Stomach smooth muscle (tissue), 2 donors: Measurements from ENCODE around the gene SENP3.

Experiments used
- H3K27ac ChIP-seq: one replicate; pipeline ENCODE4 v1.7.0; 2013; ENCODE audit warnings: mild to moderate bottlenecking, low read length, inconsistent platforms
- H3K27me3 ChIP-seq, 2 donors: one replicate each; pipeline ENCODE4 v1.7.0; 2013; ENCODE audit warnings: low read length in 2 of 2; ENCODE audit not compliant: insufficient read depth in 2 of 2, control insufficient read depth in 1 of 2
- H3K36me3 ChIP-seq, 2 donors: one replicate each; pipeline ENCODE4 v1.7.0; 2013; ENCODE audit warnings: low read length in 2 of 2; ENCODE audit not compliant: control insufficient read depth in 2 of 2, insufficient read depth in 2 of 2
- H3K4me1 ChIP-seq: one replicate; pipeline ENCODE4 v1.7.0; 2013; ENCODE audit warnings: low read length; ENCODE audit not compliant: control insufficient read depth, insufficient read depth
- H3K4me3 ChIP-seq, 2 donors: one replicate each; pipeline ENCODE4 v1.7.0; 2013; ENCODE audit warnings: low read length in 2 of 2
- H3K9ac ChIP-seq, 2 donors: one replicate each; pipeline ENCODE4 v1.7.0; 2013; ENCODE audit warnings: low read length in 2 of 2, mild to moderate bottlenecking in 1 of 2
- H3K9me3 ChIP-seq, 2 donors: one replicate each; pipeline ENCODE4 v1.7.0; 2013; ENCODE audit warnings: low read length in 2 of 2; ENCODE audit not compliant: control insufficient read depth in 2 of 2
- donor health status: healthy.
- donor health status: Pancreatic carcinoma.

SENP3 gene

GRCh38 chr17:7612294-7612640 is 50.5 kb downstream of the SENP3 start:
- H3K9me3 ChIP-seq: no peaks in the 10 kb centered on the region
- no peak overlapping the region for H3K9ac ChIP-seq
- H3K4me1 ChIP-seq: peaks cover 19% of the 10 kb centered on the region
- no peak overlapping the region for H3K4me3 ChIP-seq
- peaks cover 2 to 6% of the 10 kb centered on the region in 2 donors for H3K36me3 ChIP-seq
- no peak overlapping the region for H3K27ac ChIP-seq
- H3K27me3 ChIP-seq: no peaks in the 10 kb centered on the region

- Histone ChIP-seq H3K36me3 (peaks cover 2 to 6% of the 10 kb centered on the region in 2 donors), H3K9me3 (no peaks in the 10 kb centered on the region), H3K4me1 (peaks cover 19% of the 10 kb centered on the region), H3K27ac (peak overlapping the region; percentile 77), H3K27me3 (no peaks in the 10 kb centered on the region), H3K4me3 (peak overlapping the region; percentile 84 to 87), H3K9ac (peak overlapping the region; percentile 75 to 90)
Measured at GRCh38 chr17:7613769-7614424, 52.2 kb downstream of the SENP3 start.

- Histone ChIP-seq H3K4me1 (peaks cover 19% of the 10 kb centered on the region), H3K27ac (peak within 1 kb of the TSS; percentile 77)
Measured at GRCh38 chr17:7614425-7615264, 52.9 kb downstream of the SENP3 start, which contains the start of gene FXR2. Gene FXR2, minus strand, starts transcription at chr17:7614897. Its CDS starts 365 bp downstream, at chr17:7614532.

GRCh38 chr17:7615265-7615747 is 53.6 kb downstream of the SENP3 start:
- Histone ChIP-seq H3K27me3 (no peaks in the 10 kb centered on the region), H3K9me3 (no peaks in the 10 kb centered on the region), H3K4me1 (peaks cover 19% of the 10 kb centered on the region), H3K27ac (peak overlapping the region; percentile 67), H3K9ac (peak overlapping the region; percentile 67 to 69), H3K4me3 (peak overlapping the region; percentile 69 to 73), H3K36me3 (peaks cover 2 to 3% of the 10 kb centered on the region in 2 donors)

More at GRCh38 chr17:7614425-7615264, 52.9 kb downstream of the SENP3 start, which contains the start of gene FXR2:
- H3K27me3 ChIP-seq: no peaks in the 10 kb centered on the region
- H3K9me3 ChIP-seq: no peaks in the 10 kb centered on the region
- H3K36me3 ChIP-seq: peaks cover 2 to 6% of the 10 kb centered on the region in 2 donors
- H3K9ac ChIP-seq: peak within 1 kb of the TSS; percentile 75 to 90
- H3K4me3 ChIP-seq: peak within 1 kb of the TSS; percentile 84 to 87

- Histone ChIP-seq H3K27ac (no peak overlapping the region), H3K9me3 (no peaks in the 10 kb centered on the region), H3K4me3 (no peak overlapping the region), H3K36me3 (no peaks in the 10 kb centered on the region), H3K9ac (no peak overlapping the region), H3K27me3 (no peaks in the 10 kb centered on the region), H3K4me1 (peaks cover 6% of the 10 kb centered on the region)
Measured at GRCh38 chr17:7618608-7619007, 56.9 kb downstream of the SENP3 start.

- Histone ChIP-seq H3K27me3 (no peaks in the 10 kb centered on the region), H3K4me3 (no peak overlapping the region), H3K36me3 (no peaks in the 10 kb centered on the region), H3K9me3 (no peaks in the 10 kb centered on the region), H3K4me1 (no peaks in the 10 kb centered on the region), H3K27ac (no peak overlapping the region), H3K9ac (no peak overlapping the region)
Measured at GRCh38 chr17:7620835-7621234, 59.1 kb downstream of the SENP3 start.
